ENCODE results near the gene EIF5. TPM values are rescaled to one million over a fixed set of nuclear protein-coding genes. Genes with fewer than 3 reads are reported as not detected.

The EIF5 gene
- total RNA-seq, 4 donors from 2014 or later: 118 to 237 (median 159) TPM

DNA sequence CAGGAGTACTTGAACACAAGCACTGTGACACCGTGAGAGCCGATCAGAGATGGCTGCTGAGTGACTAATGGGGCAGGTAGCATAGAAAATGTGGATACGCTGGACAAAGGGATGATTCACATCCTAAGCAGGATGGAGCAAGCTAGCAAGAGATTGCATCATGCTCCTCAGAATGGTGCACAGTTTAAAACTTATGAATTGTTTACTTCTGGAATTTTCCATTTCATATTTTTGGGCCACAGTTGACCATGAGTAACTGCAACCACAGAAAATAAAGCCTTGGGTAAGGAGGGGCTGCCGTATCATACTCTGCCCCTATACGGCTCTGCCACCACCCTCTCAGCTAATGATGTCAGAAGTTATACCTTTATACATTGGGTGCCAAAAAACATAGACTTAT, 27.8 kb downstream of the EIF5 start:
- no peak for DNase-seq (ENCODE audit: extremely low spot score)
- TF ChIP-seq POLR2AphosphoS5 (IDR thresholded peaks at IDR 0.05) (peak; percentile 16 to 25), EP300 (IDR thresholded peaks at IDR 0.05) (no peak)
- TF ChIP-seq, protein P1, sequence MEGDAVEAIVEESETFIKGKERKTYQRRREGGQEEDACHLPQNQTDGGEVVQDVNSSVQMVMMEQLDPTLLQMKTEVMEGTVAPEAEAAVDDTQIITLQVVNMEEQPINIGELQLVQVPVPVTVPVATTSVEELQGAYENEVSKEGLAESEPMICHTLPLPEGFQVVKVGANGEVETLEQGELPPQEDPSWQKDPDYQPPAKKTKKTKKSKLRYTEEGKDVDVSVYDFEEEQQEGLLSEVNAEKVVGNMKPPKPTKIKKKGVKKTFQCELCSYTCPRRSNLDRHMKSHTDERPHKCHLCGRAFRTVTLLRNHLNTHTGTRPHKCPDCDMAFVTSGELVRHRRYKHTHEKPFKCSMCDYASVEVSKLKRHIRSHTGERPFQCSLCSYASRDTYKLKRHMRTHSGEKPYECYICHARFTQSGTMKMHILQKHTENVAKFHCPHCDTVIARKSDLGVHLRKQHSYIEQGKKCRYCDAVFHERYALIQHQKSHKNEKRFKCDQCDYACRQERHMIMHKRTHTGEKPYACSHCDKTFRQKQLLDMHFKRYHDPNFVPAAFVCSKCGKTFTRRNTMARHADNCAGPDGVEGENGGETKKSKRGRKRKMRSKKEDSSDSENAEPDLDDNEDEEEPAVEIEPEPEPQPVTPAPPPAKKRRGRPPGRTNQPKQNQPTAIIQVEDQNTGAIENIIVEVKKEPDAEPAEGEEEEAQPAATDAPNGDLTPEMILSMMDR (IDR thresholded peaks at IDR 0.05): no peak
- H3K36me3 ChIP-seq: no peaks in the 10 kb centered on the region
- 62% methylated on average over 5 of the region's 5 CpGs for WGBS
- intact Hi-C loops (cut with DNase I): no loop called here
- H3K27ac ChIP-seq (replicated peaks in 1 of 4): no peak overlapping the region
- H3K9me3 ChIP-seq: peaks cover 0 to 11% (median 3%) of the 10 kb centered on the region in 4 donors
- no peaks in the 10 kb centered on the region for H3K27me3 ChIP-seq
- H3K4me1 ChIP-seq: no peaks in the 10 kb centered on the region
- no peak overlapping the region for H3K4me3 ChIP-seq

DNA sequence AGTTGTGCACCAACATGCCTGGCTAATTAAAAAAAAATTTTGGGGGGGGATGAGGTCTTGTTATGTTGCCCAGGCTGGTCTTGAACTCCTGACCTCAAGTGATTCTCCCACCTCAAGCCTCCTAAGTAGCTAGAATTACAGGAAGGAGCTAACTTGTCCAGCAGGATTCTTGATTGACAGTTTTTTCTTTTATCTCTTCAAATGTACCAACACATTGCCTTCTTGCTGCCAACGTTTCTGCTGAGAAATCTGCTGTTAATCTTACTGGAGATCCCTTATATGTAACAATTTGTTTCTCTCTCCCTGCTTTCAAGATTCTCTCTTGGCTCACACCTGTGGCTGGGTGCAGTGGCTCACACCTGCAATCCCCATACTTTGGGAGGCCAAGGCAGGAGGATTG, 28.7 kb downstream of the EIF5 start:
- WGBS: 82% methylated on average over 1 of the region's 1 CpG
- TF ChIP-seq EP300 (IDR thresholded peaks at IDR 0.05): no peak
- TF ChIP-seq POLR2AphosphoS5 (IDR thresholded peaks at IDR 0.05): no peak
- no peak for TF ChIP-seq POLR2A (IDR thresholded peaks at IDR 0.05; ENCODE audit: low read depth)
- TF ChIP-seq, protein P1 (IDR thresholded peaks at IDR 0.05): no peak

DNA sequence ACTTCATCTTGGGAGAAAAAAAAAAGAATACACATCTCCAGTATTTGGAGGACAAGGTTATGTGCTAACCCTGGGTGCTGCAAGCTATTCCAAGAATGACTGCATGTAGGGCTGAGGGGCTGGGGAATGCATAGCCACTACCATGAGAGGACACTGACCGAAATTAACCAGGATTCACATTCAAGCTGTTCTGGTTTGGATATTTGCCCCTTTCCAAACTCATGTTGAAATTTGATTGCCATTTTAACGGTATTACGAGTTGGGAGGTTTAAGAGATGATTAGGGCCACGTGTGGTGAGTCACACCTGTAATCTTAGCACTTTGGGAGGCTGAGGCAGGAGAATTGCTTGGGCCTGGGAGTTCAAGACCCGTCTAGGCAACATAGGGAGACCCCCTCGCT, 32.7 kb downstream of the EIF5 start:
- 91% methylated on average over 6 of the region's 6 CpGs for WGBS
- intact Hi-C loops (cut with DNase I): no loop called here
- H3K27me3 ChIP-seq: no peaks in the 10 kb centered on the region
- TF ChIP-seq POLR2A (IDR thresholded peaks at IDR 0.05; ENCODE audit: low read depth): no peak
- TF ChIP-seq, protein P1 (IDR thresholded peaks at IDR 0.05): no peak
- no peak for TF ChIP-seq EP300 (IDR thresholded peaks at IDR 0.05)
- no peak for TF ChIP-seq POLR2AphosphoS5 (IDR thresholded peaks at IDR 0.05)
- peaks cover 0 to 11% (median 3%) of the 10 kb centered on the region in 4 donors for H3K9me3 ChIP-seq
- DNase-seq (ENCODE audit: extremely low spot score): no peak
- H3K27ac ChIP-seq (replicated peaks in 1 of 4): no peak overlapping the region
- peaks cover 0 to 5% (median 0%) of the 10 kb centered on the region in 4 donors for H3K4me1 ChIP-seq
- no peak overlapping the region for H3K4me3 ChIP-seq
- H3K36me3 ChIP-seq: no peaks in the 10 kb centered on the region

More for the DNA sequence above, 28.7 kb downstream of the EIF5 start:
- Histone ChIP-seq H3K4me3 (no peak overlapping the region), H3K4me1 (peaks cover 0 to 4% (median 0%) of the 10 kb centered on the region in 4 donors), H3K9me3 (peaks cover 0 to 11% (median 3%) of the 10 kb centered on the region in 4 donors), H3K27me3 (no peaks in the 10 kb centered on the region), H3K36me3 (no peaks in the 10 kb centered on the region), H3K27ac (replicated peaks in 1 of 4) (no peak overlapping the region)
- DNase-seq (ENCODE audit: extremely low spot score): no peak
- intact Hi-C loops (cut with DNase I): no loop called here

DNA sequence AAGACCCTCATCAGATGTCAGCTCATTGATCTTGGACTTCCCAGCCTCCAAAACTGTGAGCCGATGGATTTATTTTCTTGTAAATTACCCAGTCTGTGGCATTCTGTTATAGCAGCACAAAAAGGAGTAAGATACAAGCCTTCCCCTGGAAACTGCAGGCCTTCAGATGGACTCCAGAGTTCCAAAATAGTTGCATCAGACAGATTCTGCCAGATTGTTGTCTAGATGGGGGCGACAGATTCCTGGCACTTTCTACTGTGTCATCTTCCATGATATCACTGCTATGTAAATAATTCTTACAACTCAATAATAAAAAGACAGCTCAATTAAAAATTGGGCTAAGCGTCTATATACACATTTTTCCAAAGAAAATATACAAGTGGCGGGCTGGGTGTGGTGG, 34.0 kb downstream of the EIF5 start:
- Histone ChIP-seq H3K4me3 (no peak overlapping the region), H3K36me3 (no peaks in the 10 kb centered on the region), H3K27me3 (no peaks in the 10 kb centered on the region), H3K4me1 (peaks cover 0 to 5% (median 0%) of the 10 kb centered on the region in 4 donors), H3K9me3 (peaks cover 0 to 6% (median under 1%) of the 10 kb centered on the region in 4 donors), H3K27ac (replicated peaks in 1 of 4) (no peak overlapping the region)
- no peak for DNase-seq (ENCODE audit: extremely low spot score)
- intact Hi-C loops (cut with DNase I): no loop called here
- TF ChIP-seq POLR2AphosphoS5 (IDR thresholded peaks at IDR 0.05) (no peak), POLR2A (IDR thresholded peaks at IDR 0.05; ENCODE audit: low read depth) (no peak), EP300 (IDR thresholded peaks at IDR 0.05) (no peak)
- TF ChIP-seq, protein P1 (IDR thresholded peaks at IDR 0.05): no peak
- whole genome bisulfite sequencing: 54% methylated on average over 4 of the region's 4 CpGs

DNA sequence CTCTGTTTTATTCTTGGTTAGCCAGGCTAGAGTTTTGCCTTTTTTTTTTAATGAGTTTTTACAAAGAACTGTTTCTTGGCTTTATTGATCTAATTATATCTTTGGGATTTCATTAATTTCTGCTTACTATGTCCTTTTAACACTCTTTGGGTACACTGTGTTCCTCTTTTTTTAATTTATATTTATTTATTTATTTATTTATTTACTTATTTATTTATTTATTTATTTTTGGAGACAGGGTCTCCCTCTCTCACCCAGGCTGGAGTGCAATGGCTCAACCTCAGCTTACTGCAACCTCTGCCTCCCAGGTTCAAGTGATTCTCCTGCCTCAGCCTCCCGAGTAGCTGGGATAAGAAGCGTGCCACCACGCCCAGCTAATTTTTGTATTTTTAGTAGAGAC, 36.0 kb downstream of the EIF5 start:
- intact Hi-C loops (cut with DNase I): no loop called here
- Histone ChIP-seq H3K9me3 (no peaks in the 10 kb centered on the region), H3K27ac (replicated peaks in 1 of 4) (no peak overlapping the region), H3K4me3 (no peak overlapping the region), H3K4me1 (peaks cover 0 to 5% (median 0%) of the 10 kb centered on the region in 4 donors), H3K27me3 (no peaks in the 10 kb centered on the region), H3K36me3 (no peaks in the 10 kb centered on the region)
- 97% methylated on average over 3 of the region's 3 CpGs for WGBS
- DNase-seq (ENCODE audit: extremely low spot score): no peak
- TF ChIP-seq, protein P1 (IDR thresholded peaks at IDR 0.05): no peak
- no peak for TF ChIP-seq EP300 (IDR thresholded peaks at IDR 0.05)
- TF ChIP-seq POLR2A (IDR thresholded peaks at IDR 0.05; ENCODE audit: low read depth): no peak
- TF ChIP-seq POLR2AphosphoS5 (IDR thresholded peaks at IDR 0.05): no peak
